ENCODE data around the gene PDCD1.

DNA sequence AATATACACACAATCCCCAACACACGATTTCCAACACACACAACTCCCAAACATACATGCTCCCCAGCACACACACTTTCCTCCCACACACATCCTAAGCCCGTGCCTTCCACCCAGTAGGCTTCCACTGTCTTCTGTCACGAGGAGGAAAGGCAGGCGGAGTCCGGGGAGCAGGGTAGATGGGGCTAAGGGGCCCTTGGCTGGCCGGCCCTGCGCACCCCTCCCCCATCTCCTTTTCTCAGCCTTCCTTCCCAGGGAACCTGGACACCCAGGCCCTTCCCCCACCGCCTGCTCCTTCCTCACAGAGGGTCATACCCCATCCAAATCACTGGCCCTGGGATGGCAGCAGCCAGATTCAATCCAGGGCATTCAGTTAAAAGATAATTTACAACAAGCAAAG, 3.4 kb upstream of the PDCD1 start:
- no peak for TF ChIP-seq CTCF (IDR thresholded peaks at IDR 0.05)
- TF ChIP-seq POLR2A (IDR thresholded peaks at IDR 0.05), result no peak

Measured in thyroid gland (tissue), 4 donors.